Measurements from ENCODE around the gene OXCT2. TPM values are rescaled to one million over a fixed set of nuclear protein-coding genes. Genes with fewer than 3 reads are reported as not detected.
"Not testable (repeated sequence)": the region's sequence is repeated elsewhere in the genome, so short reads cannot be mapped to it uniquely, and the experiment has no call there.

Gene OXCT2
- total RNA-seq, 1 experiment from 2014 or later, result 6.4 TPM

DNA sequence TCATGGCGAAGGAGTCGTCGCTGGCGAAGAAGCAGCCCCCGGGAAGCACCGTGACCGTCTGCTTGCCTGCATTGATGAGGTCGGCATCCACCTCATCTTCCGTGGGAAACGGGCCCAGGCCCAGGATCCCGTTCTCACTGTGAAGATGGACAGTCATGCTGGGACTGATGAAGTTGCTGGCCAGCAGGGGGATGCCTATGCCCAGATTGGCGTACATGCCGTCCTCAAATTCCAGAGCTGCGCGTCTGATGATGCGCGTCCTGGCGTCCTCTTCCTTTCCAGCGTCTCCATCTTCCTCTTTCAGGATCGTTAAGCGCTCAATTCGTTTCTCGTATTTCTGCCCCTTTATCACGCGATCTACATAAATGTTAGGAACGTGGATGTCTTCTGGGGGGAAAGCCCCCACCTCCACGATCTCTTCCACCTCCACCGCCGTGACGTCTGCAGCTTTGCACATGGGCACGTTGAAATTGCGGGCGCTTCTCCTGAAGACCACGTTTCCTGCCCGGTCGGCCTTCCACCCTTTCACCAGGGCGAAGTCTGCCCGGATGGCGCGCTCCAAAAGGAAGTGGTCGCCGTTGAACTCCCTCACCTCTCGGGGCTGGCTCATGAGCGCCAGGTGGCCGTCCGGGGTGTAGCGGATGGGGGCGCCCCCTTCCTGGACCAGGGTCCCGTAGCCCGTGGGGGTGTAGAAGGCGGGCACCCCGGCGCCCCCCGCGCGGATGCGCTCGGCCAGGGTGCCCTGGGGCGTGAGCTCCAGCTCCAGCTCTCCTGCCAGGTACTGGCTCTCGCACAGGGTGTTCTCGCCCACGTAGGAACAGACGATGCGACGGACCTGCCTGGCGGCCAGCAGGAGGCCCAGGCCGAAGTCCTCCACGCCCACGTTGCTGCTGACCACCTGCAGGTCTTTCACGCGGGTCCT lies 787 bp downstream of the OXCT2 start:
- H3K4me3 Mint-ChIP-seq (ENCODE audit: unreplicated experiment); H3K4me3 ChIP-seq (ENCODE audit: low read depth, low read length); intact Hi-C loops (cut with micrococcal nuclease; ENCODE audit: unreplicated experiment); H3K27me3 ChIP-seq (replicated peaks; ENCODE audit: control insufficient read depth, insufficient read depth, low read length); H3K36me3 Mint-ChIP-seq (ENCODE audit: insufficient read depth, unreplicated experiment); H3K9me3 Mint-ChIP-seq (ENCODE audit: unreplicated experiment); DNase-seq; H3K4me1 Mint-ChIP-seq (ENCODE audit: low read depth, unreplicated experiment); POLR2A ChIA-PET; BruUV-seq (replicated peaks); H3K27ac Mint-ChIP-seq (ENCODE audit: unreplicated experiment); H3K27me3 Mint-ChIP-seq (ENCODE audit: insufficient read depth, unreplicated experiment); H3K36me3 ChIP-seq (ENCODE audit: control insufficient read depth, insufficient read depth, low read length); H3K4me1 ChIP-seq; H3K9me3 ChIP-seq; CTCF ChIA-PET: not testable (repeated sequence)

GRCh38 chr1:39769502-39769901 lies 1.6 kb downstream of the OXCT2 start:
- DNase-seq; CTCF ChIA-PET; H3K27ac Mint-ChIP-seq (ENCODE audit: unreplicated experiment); H3K9me3 ChIP-seq; H3K27me3 Mint-ChIP-seq (ENCODE audit: insufficient read depth, unreplicated experiment); H3K36me3 Mint-ChIP-seq (ENCODE audit: insufficient read depth, unreplicated experiment); intact Hi-C loops (cut with micrococcal nuclease; ENCODE audit: unreplicated experiment); H3K4me3 Mint-ChIP-seq (ENCODE audit: unreplicated experiment); BruUV-seq (replicated peaks); H3K36me3 ChIP-seq (ENCODE audit: control insufficient read depth, insufficient read depth, low read length); H3K4me1 ChIP-seq; H3K4me1 Mint-ChIP-seq (ENCODE audit: low read depth, unreplicated experiment); H3K9me3 Mint-ChIP-seq (ENCODE audit: unreplicated experiment); H3K27me3 ChIP-seq (replicated peaks; ENCODE audit: control insufficient read depth, insufficient read depth, low read length); H3K4me3 ChIP-seq (ENCODE audit: low read depth, low read length): not testable (repeated sequence)
- POLR2A ChIA-PET, result interaction anchor here (1.4 kb wide), 1 partner anchor 31 kb away, joined by 8 read pairs; the partner anchor contains the start of gene PPIE

- intact Hi-C loops (cut with micrococcal nuclease; ENCODE audit: unreplicated experiment); POLR2A ChIA-PET; H3K36me3 ChIP-seq (ENCODE audit: control insufficient read depth, insufficient read depth, low read length); H3K4me3 Mint-ChIP-seq (ENCODE audit: unreplicated experiment); H3K27me3 Mint-ChIP-seq (ENCODE audit: insufficient read depth, unreplicated experiment); DNase-seq; H3K27ac Mint-ChIP-seq (ENCODE audit: unreplicated experiment); H3K27me3 ChIP-seq (replicated peaks; ENCODE audit: control insufficient read depth, insufficient read depth, low read length); H3K4me1 Mint-ChIP-seq (ENCODE audit: low read depth, unreplicated experiment); H3K36me3 Mint-ChIP-seq (ENCODE audit: insufficient read depth, unreplicated experiment); BruUV-seq (replicated peaks); H3K4me1 ChIP-seq; H3K4me3 ChIP-seq (ENCODE audit: low read depth, low read length); H3K9me3 ChIP-seq; H3K9me3 Mint-ChIP-seq (ENCODE audit: unreplicated experiment); CTCF ChIA-PET: not testable (repeated sequence)
Measured at GRCh38 chr1:39766466-39766865, 4.7 kb downstream of the OXCT2 start.

DNA sequence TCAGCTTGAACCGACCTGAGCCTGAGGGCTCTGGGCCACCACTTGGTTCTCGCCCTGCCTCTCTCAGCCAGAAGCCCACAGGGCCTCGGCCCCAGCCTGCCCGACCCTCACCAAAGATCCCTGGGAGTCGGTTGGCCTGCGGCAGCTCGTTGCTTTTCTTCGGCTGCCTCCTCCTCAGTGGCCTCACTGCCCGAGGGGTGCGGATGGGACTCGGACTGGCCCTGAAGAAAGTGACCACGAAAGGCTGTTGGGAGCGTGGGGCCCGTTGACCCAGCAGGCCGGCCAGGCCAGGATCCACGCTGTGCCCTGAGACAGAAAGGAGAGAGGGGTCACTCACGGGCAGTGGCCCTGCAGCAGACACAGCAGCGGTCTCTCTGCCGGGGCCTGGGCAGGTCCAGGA lies 6.6 kb downstream of the OXCT2 start:
- H3K4me3 ChIP-seq (ENCODE audit: low read depth, low read length); H3K4me1 Mint-ChIP-seq (ENCODE audit: low read depth, unreplicated experiment); CTCF ChIA-PET; H3K27me3 ChIP-seq (replicated peaks; ENCODE audit: control insufficient read depth, insufficient read depth, low read length); DNase-seq; POLR2A ChIA-PET; H3K4me3 Mint-ChIP-seq (ENCODE audit: unreplicated experiment); H3K36me3 ChIP-seq (ENCODE audit: control insufficient read depth, insufficient read depth, low read length); BruUV-seq (replicated peaks); H3K9me3 ChIP-seq; H3K4me1 ChIP-seq; H3K27me3 Mint-ChIP-seq (ENCODE audit: insufficient read depth, unreplicated experiment); H3K36me3 Mint-ChIP-seq (ENCODE audit: insufficient read depth, unreplicated experiment); intact Hi-C loops (cut with micrococcal nuclease; ENCODE audit: unreplicated experiment); H3K9me3 Mint-ChIP-seq (ENCODE audit: unreplicated experiment); H3K27ac Mint-ChIP-seq (ENCODE audit: unreplicated experiment): not testable (repeated sequence)

DNA sequence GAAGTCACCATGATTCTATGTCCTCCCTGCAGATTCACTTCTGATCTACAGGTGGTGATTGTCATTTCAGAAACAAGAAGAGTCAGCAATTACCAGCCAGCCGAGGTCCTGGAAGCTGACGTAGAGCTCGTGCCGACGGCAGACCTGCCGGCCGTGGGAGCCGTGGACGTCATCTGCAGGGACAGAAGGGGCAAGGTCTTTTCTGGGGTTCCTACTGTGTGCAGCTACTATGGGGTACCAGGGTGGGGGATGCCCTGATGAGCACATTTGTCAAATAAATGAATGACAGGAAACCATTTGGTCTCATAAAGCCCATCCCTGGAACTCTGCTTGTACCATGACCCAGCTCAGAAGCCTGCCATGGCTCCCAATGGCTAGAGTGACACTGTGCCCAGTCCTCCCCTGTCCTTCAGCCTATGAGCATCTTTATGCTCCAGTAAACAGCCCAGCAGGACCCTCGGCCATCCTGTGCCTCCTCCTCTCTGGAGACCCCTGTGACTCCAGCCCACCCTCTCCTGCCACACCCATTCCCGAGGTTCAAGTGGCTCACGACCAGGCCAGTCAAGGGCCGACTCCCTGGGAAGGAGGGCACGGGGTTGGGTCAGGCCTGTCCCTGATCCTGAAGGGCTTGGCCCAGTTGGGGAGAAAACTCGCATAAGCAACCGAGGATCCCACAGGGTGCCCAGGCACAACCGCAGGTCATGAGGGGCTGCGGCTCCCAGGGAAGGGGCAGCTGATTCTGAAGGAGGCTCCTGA lies 7.4 kb downstream of the OXCT2 start:
- H3K4me3 Mint-ChIP-seq (ENCODE audit: unreplicated experiment); intact Hi-C loops (cut with micrococcal nuclease; ENCODE audit: unreplicated experiment); BruUV-seq (replicated peaks): not testable (repeated sequence)

More for the DNA sequence above, 7.4 kb downstream of the OXCT2 start:
- H3K27me3 ChIP-seq (replicated peaks; ENCODE audit: control insufficient read depth, insufficient read depth, low read length); CTCF ChIA-PET; POLR2A ChIA-PET; H3K9me3 Mint-ChIP-seq (ENCODE audit: unreplicated experiment); H3K36me3 ChIP-seq (ENCODE audit: control insufficient read depth, insufficient read depth, low read length); H3K4me3 ChIP-seq (ENCODE audit: low read depth, low read length); H3K27ac Mint-ChIP-seq (ENCODE audit: unreplicated experiment); H3K27me3 Mint-ChIP-seq (ENCODE audit: insufficient read depth, unreplicated experiment); DNase-seq; H3K4me1 ChIP-seq; H3K36me3 Mint-ChIP-seq (ENCODE audit: insufficient read depth, unreplicated experiment); H3K9me3 ChIP-seq; H3K4me1 Mint-ChIP-seq (ENCODE audit: low read depth, unreplicated experiment): not testable (repeated sequence)
